Hepatocyte (in vitro differentiated cells): ENCODE results near the gene KCNA10. TPM values are rescaled to one million over a fixed set of nuclear protein-coding genes. Genes with fewer than 3 reads are reported as not detected.

ENCODE experiments used
- DNase-seq: peaks from one replicate; pipeline ENCODE4 v3.0.0-alpha.2; 2016; ENCODE audit warnings: low spot score
- H2AFZ ChIP-seq: fragments of 200-600 bp; sonication (generic); 2 replicates; pipeline ENCODE4 v1.6.0; 2016; ENCODE audit warnings: antibody characterized with exemption, mild to moderate bottlenecking
- H3K27ac ChIP-seq: fragments of 200-600 bp; sonication (generic); 2 replicates; pipeline ENCODE4 v1.5.1; 2016; ENCODE audit warnings: mild to moderate bottlenecking
- H3K27me3 ChIP-seq: fragments of 200-600 bp; sonication (generic); 2 replicates; pipeline ENCODE4 v1.6.1; 2016
- H3K36me3 ChIP-seq: fragments of 200-600 bp; sonication (generic); replicated peaks from 2 replicates; pipeline ENCODE4 v1.5.1; 2016; ENCODE audit warnings: low read depth; ENCODE audit not compliant: insufficient read depth
- H3K4me1 ChIP-seq: fragments of 200-600 bp; sonication (generic); 2 replicates; pipeline ENCODE4 v1.5.1; 2016; ENCODE audit warnings: mild to moderate bottlenecking, moderate library complexity; ENCODE audit not compliant: insufficient read depth
- H3K4me2 ChIP-seq: fragments of 200-600 bp; sonication (generic); 2 replicates; pipeline ENCODE4 v1.6.0; 2016
- H3K4me3 ChIP-seq: fragments of 200-600 bp; sonication (generic); 2 replicates; pipeline ENCODE4 v1.5.1; 2016; ENCODE audit warnings: mild to moderate bottlenecking
- H3K79me2 ChIP-seq: fragments of 200-600 bp; sonication (generic); 2 replicates; pipeline ENCODE4 v1.6.0; 2017; ENCODE audit warnings: mild to moderate bottlenecking
- H3K9me2 ChIP-seq: fragments of 200-600 bp; sonication (generic); replicated peaks from 2 replicates; pipeline ENCODE4 v1.6.0; 2017; ENCODE audit warnings: mild to moderate bottlenecking; ENCODE audit not compliant: insufficient read depth
- H3K9me3 ChIP-seq: fragments of 200-600 bp; sonication (generic); 2 replicates; pipeline ENCODE4 v1.5.1; 2016; ENCODE audit warnings: low read depth, mild to moderate bottlenecking
- H4K20me1 ChIP-seq: fragments of 200-600 bp; sonication (generic); 2 replicates; pipeline ENCODE4 v1.6.0; 2016; ENCODE audit warnings: mild to moderate bottlenecking; ENCODE audit not compliant: insufficient read depth, poor library complexity, severe bottlenecking
- EZH2 ChIP-seq: fragments of 200-600 bp; sonication (generic); IDR thresholded peaks from 2 replicates; pipeline ENCODE4 v1.6.1; 2016; ENCODE audit warnings: antibody characterized with exemption, mild to moderate bottlenecking, borderline replicate concordance
- EZH2phosphoT487 ChIP-seq: fragments of 200-600 bp; sonication (generic); IDR thresholded peaks from one replicate; pipeline ENCODE4 v1.6.1; 2018; ENCODE audit warnings: antibody characterized with exemption, mild to moderate bottlenecking, low read depth, moderate library complexity; ENCODE audit not compliant: unreplicated experiment, severe bottlenecking
- WGBS: methylation state at CpG from one replicate; pipeline ENCODE4 v1.1.6; 2016; ENCODE audit warnings: low lambda C conversion rate; ENCODE audit errors: missing lambda C conversion rate; 5-methylcytosine and 5-hydroxymethylcytosine counted together
- polyA plus RNA-seq: library from polyadenylated mRNA; unstranded; fragments of >200 nt; fragmentation: Nextera tagmentation; extraction: Ambion mirVana; gene quantifications from 2 replicates; pipeline ENCODE4 v1.2.1, GENCODE V29; 2016
- total RNA-seq: library from RNA; depleted of rRNA; stranded (reverse); fragments of >200 nt; gene quantifications from 2 replicates; pipeline ENCODE4 v1.2.3, GENCODE V29; 2014
- TF ChIP-seq, protein P1 (sequence below): fragments of 200-600 bp; sonication (generic); IDR thresholded peaks from 2 replicates; pipeline ENCODE4 v1.5.1; 2016; ENCODE audit warnings: antibody characterized with exemption, mild to moderate bottlenecking; ENCODE audit not compliant: poor library complexity

KCNA10 gene
- total and polyA plus RNA-seq, 2 experiments from 2014 or later = not detected

- TF ChIP-seq EZH2phosphoT487 = no peak
- no peak for TF ChIP-seq EZH2
- TF ChIP-seq, protein P1, sequence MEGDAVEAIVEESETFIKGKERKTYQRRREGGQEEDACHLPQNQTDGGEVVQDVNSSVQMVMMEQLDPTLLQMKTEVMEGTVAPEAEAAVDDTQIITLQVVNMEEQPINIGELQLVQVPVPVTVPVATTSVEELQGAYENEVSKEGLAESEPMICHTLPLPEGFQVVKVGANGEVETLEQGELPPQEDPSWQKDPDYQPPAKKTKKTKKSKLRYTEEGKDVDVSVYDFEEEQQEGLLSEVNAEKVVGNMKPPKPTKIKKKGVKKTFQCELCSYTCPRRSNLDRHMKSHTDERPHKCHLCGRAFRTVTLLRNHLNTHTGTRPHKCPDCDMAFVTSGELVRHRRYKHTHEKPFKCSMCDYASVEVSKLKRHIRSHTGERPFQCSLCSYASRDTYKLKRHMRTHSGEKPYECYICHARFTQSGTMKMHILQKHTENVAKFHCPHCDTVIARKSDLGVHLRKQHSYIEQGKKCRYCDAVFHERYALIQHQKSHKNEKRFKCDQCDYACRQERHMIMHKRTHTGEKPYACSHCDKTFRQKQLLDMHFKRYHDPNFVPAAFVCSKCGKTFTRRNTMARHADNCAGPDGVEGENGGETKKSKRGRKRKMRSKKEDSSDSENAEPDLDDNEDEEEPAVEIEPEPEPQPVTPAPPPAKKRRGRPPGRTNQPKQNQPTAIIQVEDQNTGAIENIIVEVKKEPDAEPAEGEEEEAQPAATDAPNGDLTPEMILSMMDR = no peak
- peak overlapping the region; percentile 81 for H3K27ac ChIP-seq
- H3K4me3 ChIP-seq = no peak overlapping the region
- no peaks in the 10 kb centered on the region for H4K20me1 ChIP-seq
- H3K9me2 ChIP-seq = no peaks in the 10 kb centered on the region
- peaks cover 57% of the 10 kb centered on the region for H3K4me1 ChIP-seq
- no peaks in the 10 kb centered on the region for H3K9me3 ChIP-seq
- WGBS = 78% methylated on average over 2 of the region's 2 CpGs
- no peak overlapping the region for H2AFZ ChIP-seq
- H3K79me2 ChIP-seq = no peaks in the 10 kb centered on the region
- no peaks in the 10 kb centered on the region for H3K36me3 ChIP-seq
- no peaks in the 10 kb centered on the region for H3K27me3 ChIP-seq
- peak; percentile 70 for DNase-seq
- no peak overlapping the region for H3K4me2 ChIP-seq
These were observed 41.9 kb downstream of the KCNA10 start for GRCh38 chr1:110477041-110477440.

DNA sequence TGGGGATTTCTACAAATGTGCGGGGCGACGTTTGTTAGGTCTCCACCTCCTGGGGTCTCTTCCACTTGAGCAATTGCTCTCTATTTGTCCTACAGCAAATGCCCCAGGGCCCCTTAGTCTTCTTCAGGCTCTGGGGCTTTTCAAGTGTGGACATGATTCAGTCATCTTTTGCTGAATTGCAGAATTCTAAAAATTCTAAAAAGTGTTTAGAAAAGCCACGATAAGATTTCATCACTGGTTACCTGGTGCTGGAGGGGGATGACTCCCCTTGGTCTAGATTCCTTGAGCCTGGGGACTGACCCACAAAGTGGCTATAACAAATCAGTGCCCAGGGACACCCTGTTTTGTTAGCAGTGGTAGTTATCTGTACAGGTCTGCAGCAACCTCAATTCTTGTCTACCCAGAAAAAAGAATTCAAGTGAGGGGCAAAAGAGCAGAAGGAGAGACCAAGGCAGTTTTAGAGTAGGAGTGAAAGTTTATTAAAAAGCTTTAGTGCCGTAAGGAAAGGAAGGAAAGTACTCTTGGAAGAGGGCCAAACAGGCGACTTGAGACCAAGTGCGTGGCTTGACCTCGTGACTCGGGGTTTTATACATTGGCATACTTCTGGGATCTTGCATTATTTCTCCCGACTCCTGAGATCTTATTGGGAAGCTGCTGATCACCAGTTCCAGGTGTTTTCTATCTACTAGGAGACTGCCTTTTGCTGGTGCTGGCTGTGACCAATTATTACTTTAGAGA is 42.8 kb downstream of the KCNA10 start:
- Histone ChIP-seq H3K27me3 (no peaks in the 10 kb centered on the region), H3K4me1 (peaks cover 54% of the 10 kb centered on the region), H3K79me2 (no peaks in the 10 kb centered on the region), H3K36me3 (no peaks in the 10 kb centered on the region), H4K20me1 (no peaks in the 10 kb centered on the region), H3K4me2 (no peak overlapping the region), H3K27ac (peak overlapping the region; percentile 77), H3K9me3 (no peaks in the 10 kb centered on the region), H2AFZ (no peak overlapping the region), H3K4me3 (no peak overlapping the region), H3K9me2 (no peaks in the 10 kb centered on the region)
- TF ChIP-seq EZH2 (no peak), EZH2phosphoT487 (no peak)
- TF ChIP-seq, protein P1 = no peak
- DNase-seq = no peak
- WGBS = 78% methylated on average over 9 of the region's 10 CpGs

DNA sequence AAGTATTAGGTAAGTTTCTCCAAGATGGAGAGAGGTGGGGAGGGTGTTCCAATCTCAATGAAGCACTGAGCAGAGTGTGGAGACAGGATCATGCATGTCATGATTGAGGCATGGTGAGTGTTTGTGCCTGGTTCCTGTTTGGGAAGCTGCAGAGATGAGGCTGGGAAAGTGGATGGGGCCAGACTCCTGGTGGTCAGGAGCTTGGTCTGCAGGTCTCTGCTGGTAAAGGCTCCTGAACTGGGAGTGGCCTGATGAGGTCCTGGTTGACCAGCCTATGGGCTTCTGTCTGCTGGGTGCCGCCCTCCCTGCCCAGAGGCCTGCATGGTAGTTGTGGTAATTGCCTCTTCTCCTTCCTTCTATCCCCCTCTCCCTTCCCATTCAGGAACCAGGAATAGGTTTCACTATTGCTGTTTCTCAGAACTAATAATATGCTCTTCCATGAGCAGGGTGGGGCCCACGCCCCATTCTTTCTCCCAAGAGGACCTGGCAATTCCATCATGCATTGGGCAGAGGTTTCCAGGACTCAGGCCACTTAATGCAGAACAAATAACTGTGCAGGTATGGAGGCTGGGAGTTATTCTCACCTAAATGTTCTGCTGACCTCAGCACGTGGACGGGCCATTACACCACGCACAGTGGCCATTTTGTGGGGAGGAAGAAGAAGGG is 43.5 kb downstream of the KCNA10 start:
- Histone ChIP-seq H3K4me2 (no peak overlapping the region), H3K79me2 (no peaks in the 10 kb centered on the region), H3K27me3 (no peaks in the 10 kb centered on the region), H3K9me2 (no peaks in the 10 kb centered on the region), H3K36me3 (no peaks in the 10 kb centered on the region), H3K4me3 (no peak overlapping the region), H3K27ac (peak overlapping the region; percentile 77), H4K20me1 (no peaks in the 10 kb centered on the region), H2AFZ (no peak overlapping the region), H3K9me3 (no peaks in the 10 kb centered on the region), H3K4me1 (peaks cover 47% of the 10 kb centered on the region)
- DNase-seq = no peak
- TF ChIP-seq EZH2phosphoT487 (no peak), EZH2 (no peak)
- TF ChIP-seq, protein P1 = no peak
- 98% methylated on average over 5 of the region's 5 CpGs for WGBS
